Tibial nerve (tissue), 4 donors: Measurements from ENCODE around the gene TNFAIP8L2. TPM values are rescaled to one million over a fixed set of nuclear protein-coding genes. Genes with fewer than 3 reads are reported as not detected.
A peak's percentile ranks its signal among the peaks of the same experiment; 100 is the strongest.

Source experiments
- DNase-seq, 2 donors: peaks; one replicate each; pipeline ENCODE4 v3.0.0-alpha.2; 2019; ENCODE audit warnings: low spot score in 2 of 2
- H3K27ac ChIP-seq, 4 donors: fragments of 200-600 bp; sonication (generic) in 3 of 4; one replicate each; pipeline ENCODE4 v1.5.1; 2017 to 2019; ENCODE audit warnings: mild to moderate bottlenecking in 1 of 4
- H3K27me3 ChIP-seq, 2 donors: fragments of 200-600 bp; sonication (generic) in 1 of 2; one replicate each; pipeline versions ENCODE4 v1.5.1 to v1.6.0; 2017 to 2019
- H3K36me3 ChIP-seq, 3 donors: fragments of 200-600 bp; sonication (generic); one replicate each; pipeline ENCODE4 v1.5.1; 2018 to 2019
- H3K4me1 ChIP-seq, 4 donors: fragments of 200-600 bp; sonication (generic) in 3 of 4; one replicate each; pipeline ENCODE4 v1.5.1; 2017 to 2019
- H3K4me3 ChIP-seq, 4 donors: fragments of 200-600 bp; sonication (generic) in 3 of 4; one replicate each; pipeline ENCODE4 v1.5.1; 2017 to 2019; ENCODE audit warnings: mild to moderate bottlenecking in 1 of 4, moderate library complexity in 1 of 4
- H3K9me3 ChIP-seq, 4 donors: fragments of 200-600 bp; sonication (generic) in 3 of 4; one replicate each; pipeline ENCODE4 v1.5.1; 2017 to 2019
- CTCF ChIP-seq, 5 experiments: fragments of 200-600 bp in 3 of 5; fragments of 450-650 bp in 2 of 5; sonication (generic) in 3 of 5; IDR thresholded peaks; one replicate each; pipeline ENCODE4 v1.5.1; 2016 to 2019; ENCODE audit warnings: antibody characterized with exemption in 5 of 5, mild to moderate bottlenecking in 3 of 5, moderate library complexity in 2 of 5
- EP300 ChIP-seq, 2 donors: sonication (generic); formaldehyde crosslinking; IDR thresholded peaks; one replicate each; pipeline ENCODE4 v1.6.1; 2017; ENCODE audit warnings: antibody characterized with exemption in 2 of 2, mild to moderate bottlenecking in 1 of 2
- POLR2A ChIP-seq, 2 donors: fragments of 450-650 bp; IDR thresholded peaks; one replicate each; pipeline ENCODE4 v1.6.1; 2017; ENCODE audit warnings: antibody characterized with exemption in 2 of 2, mild to moderate bottlenecking in 2 of 2, moderate library complexity in 2 of 2
- WGBS, 2 donors: methylation state at CpG; one replicate each; pipeline ENCODE4 v1.1.5; 2018; 5-methylcytosine and 5-hydroxymethylcytosine counted together
- total RNA-seq, 4 donors: library from RNA; depleted of rRNA; stranded (reverse); fragments of >200 nt; gene quantifications; one replicate each; pipeline ENCODE4 v1.1.0, GENCODE V29; 2016

TNFAIP8L2 gene
- total RNA-seq, 4 donors from 2014 or later, result 4.4 to 12.9 (median 8.6) TPM

DNA sequence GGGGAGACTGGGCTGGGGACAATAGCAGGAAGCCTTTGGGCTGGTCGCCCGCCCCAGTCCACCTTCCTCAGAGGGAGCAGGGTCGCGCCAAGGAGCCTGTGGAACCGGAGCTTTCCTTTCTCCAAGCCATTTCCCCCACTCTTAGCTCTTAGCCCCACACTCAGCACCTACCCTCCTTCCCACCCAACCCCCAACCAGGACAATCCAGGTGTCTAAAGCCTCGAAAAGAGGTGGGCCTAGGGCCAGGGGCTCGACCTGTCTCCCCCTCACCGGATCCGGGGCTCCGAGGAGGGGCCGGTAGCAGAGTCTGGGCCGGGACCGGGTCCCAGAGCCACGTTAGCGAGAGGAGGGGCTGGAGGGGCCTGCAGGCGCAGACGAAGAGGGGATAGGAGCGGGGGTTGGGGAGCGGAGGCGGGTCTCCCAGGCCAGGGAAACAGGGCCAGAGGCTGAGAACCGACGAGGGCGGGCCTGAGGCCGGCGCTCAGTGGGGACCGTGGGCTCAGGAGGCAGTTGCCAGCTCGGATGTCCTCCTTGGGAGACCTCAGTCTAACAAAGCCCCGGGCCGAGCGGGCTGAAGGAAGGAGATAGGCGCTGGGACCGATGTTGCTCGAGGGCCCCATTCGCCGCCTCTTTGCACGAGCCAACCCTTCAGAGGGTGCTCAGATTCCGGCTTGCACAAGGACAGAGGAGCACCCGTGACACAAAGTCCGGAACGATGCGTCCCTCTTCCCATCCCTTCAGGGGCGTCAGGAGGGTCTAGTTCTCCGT lies 11.0 kb upstream of the TNFAIP8L2 start:
- peaks cover 0 to 38% (median 18%) of the 10 kb centered on the region in 4 donors for H3K4me1 ChIP-seq
- WGBS, 2 donors, result 16 to 24% methylated on average over 26 to 34 of the region's 43 CpGs
- H3K36me3 ChIP-seq, result peaks cover 0 to 12% (median 0%) of the 10 kb centered on the region in 3 donors
- no peaks in the 10 kb centered on the region for H3K9me3 ChIP-seq
- H3K4me3 ChIP-seq, result peak overlapping the region; percentile 58 to 86 (median 72)
- H3K27ac ChIP-seq, result peak overlapping the region in 3 of 4 donors; percentile 63 to 90 (median 78)
- peak in 1 of 2 donors; percentile 26 for DNase-seq
- no peaks in the 10 kb centered on the region for H3K27me3 ChIP-seq
- no peak for TF ChIP-seq CTCF (IDR thresholded peaks at IDR 0.05)
- TF ChIP-seq EP300 (IDR thresholded peaks at IDR 0.05), result no peak
- no peak for TF ChIP-seq POLR2A (IDR thresholded peaks at IDR 0.05)

DNA sequence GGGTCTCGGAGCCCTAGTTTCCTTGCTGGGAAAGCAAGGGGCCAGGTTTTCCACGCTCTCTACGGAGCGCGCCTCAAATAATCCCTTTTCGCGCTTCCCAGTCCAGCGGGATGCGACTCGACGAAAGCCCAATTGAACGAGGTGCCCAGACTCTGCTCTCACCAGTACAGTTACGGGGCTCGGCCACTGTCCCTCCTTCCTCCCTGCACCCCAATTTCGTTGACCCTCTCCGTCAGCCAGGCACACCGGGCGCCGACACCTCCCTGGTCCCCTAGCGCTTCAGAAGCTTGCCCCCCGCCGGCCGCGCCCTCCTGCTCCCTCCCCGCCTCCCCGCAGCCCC lies 10.4 kb upstream of the TNFAIP8L2 start:
- no peaks in the 10 kb centered on the region for H3K27me3 ChIP-seq
- peak overlapping the region; percentile 37 to 90 (median 70) for H3K27ac ChIP-seq
- peaks cover 0 to 38% (median 18%) of the 10 kb centered on the region in 4 donors for H3K4me1 ChIP-seq
- TF ChIP-seq EP300 (IDR thresholded peaks at IDR 0.05) (no peak), POLR2A (IDR thresholded peaks at IDR 0.05) (no peak), CTCF (IDR thresholded peaks at IDR 0.05) (no peak)
- H3K9me3 ChIP-seq, result no peaks in the 10 kb centered on the region
- DNase-seq, result no peak
- H3K36me3 ChIP-seq, result peaks cover 0 to 12% (median 0%) of the 10 kb centered on the region in 3 donors
- peak overlapping the region; percentile 58 to 86 (median 72) for H3K4me3 ChIP-seq
- WGBS, 2 donors, result 0 to 1% methylated on average over 19 to 22 of the region's 26 CpGs

- DNase-seq, result peak; percentile 90 to 91
- H3K27ac ChIP-seq, result peak within 1 kb of the TSS; percentile 37 to 90 (median 78)
- peak within 1 kb of the TSS; percentile 58 to 86 (median 72) for H3K4me3 ChIP-seq
- H3K27me3 ChIP-seq, result no peaks in the 10 kb centered on the region
- TF ChIP-seq EP300 (IDR thresholded peaks at IDR 0.05) (peak; percentile 44 to 92), POLR2A (IDR thresholded peaks at IDR 0.05) (peak; percentile 35 to 92), CTCF (IDR thresholded peaks at IDR 0.05) (peak in 1 of 5 experiments; percentile 19)
- H3K9me3 ChIP-seq, result no peaks in the 10 kb centered on the region
- peaks cover 0 to 38% (median 18%) of the 10 kb centered on the region in 4 donors for H3K4me1 ChIP-seq
- 0 to 1% methylated on average over 19 to 54 of the region's 61 CpGs for WGBS, 2 donors
- H3K36me3 ChIP-seq, result peaks cover 0 to 9% (median 0%) of the 10 kb centered on the region in 3 donors
Observed at GRCh38 chr1:151146412-151147131, 9.9 kb upstream of the TNFAIP8L2 start, which contains the start of gene SEMA6C. Gene SEMA6C (minus strand): TSS chr1:151146631. CDS start chr1:151142621, 4,010 bp downstream.

DNA sequence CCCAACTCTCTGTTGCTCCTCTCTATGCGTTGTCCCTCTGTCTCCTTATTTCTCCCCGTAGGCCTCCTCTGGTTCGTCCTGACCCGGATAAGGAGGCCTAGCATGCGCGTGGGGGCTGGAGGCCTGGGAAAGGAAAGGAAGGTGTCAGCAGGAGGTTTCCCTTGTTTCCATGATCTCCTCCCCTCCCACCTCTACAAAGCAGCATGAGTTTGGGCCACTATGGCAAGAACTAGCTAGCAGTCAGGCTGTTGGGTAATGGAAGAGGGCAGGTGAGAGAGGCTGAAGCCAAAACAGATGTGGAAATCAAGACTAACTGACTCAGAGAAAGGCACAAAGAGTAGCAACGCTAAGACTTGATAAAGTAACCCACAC lies 9.3 kb upstream of the TNFAIP8L2 start:
- Histone ChIP-seq H3K27me3 (no peaks in the 10 kb centered on the region), H3K36me3 (peaks cover 0 to 7% (median 0%) of the 10 kb centered on the region in 3 donors), H3K27ac (peak overlapping the region; percentile 0 to 90 (median 78)), H3K9me3 (no peaks in the 10 kb centered on the region), H3K4me3 (peak overlapping the region; percentile 58 to 86 (median 72)), H3K4me1 (peaks cover 0 to 38% (median 18%) of the 10 kb centered on the region in 4 donors)
- no peak for DNase-seq
- WGBS, 2 donors, result 12 to 13% methylated on average over 7 of the region's 7 CpGs
- TF ChIP-seq POLR2A (IDR thresholded peaks at IDR 0.05), result no peak
- TF ChIP-seq EP300 (IDR thresholded peaks at IDR 0.05), result no peak
- no peak for TF ChIP-seq CTCF (IDR thresholded peaks at IDR 0.05)
